Measurements from ENCODE around the gene DNPEP.

GRCh38 chr2:219384859-219385258 lies 2.9 kb downstream of the DNPEP start:
- TF ChIP-seq CTCF (IDR thresholded peaks at IDR 0.05) (no peak), POLR2A (IDR thresholded peaks at IDR 0.05) (no peak)

All from right lobe of liver (tissue), 4 donors.